GM18505 (cell line): ENCODE results near the gene PIEZO1.
"Not testable (repeated sequence)": the region's sequence is repeated elsewhere in the genome, so short reads cannot be mapped to it uniquely, and the experiment has no call there.

ENCODE experiments used
- ATAC-seq: cut with Tn5 transposase; IDR thresholded peaks from one replicate; pipeline ENCODE4 v1.9.1; 2021; ENCODE audit not compliant: unreplicated experiment
- POLR2A ChIP-seq: IDR thresholded peaks from 4 replicates; pipeline ENCODE4 v1.6.1; 2011; ENCODE audit warnings: borderline replicate concordance; ENCODE audit not compliant: insufficient read depth, insufficient read length; ENCODE audit errors: extremely low read depth

Gene PIEZO1

GRCh38 chr16:88677721-88678120 lies 107.3 kb downstream of the PIEZO1 start:
- no peak for ATAC-seq
- TF ChIP-seq POLR2A: no peak

GRCh38 chr16:88676502-88677242 lies 108.3 kb downstream of the PIEZO1 start:
- no peak for TF ChIP-seq POLR2A
- no peak for ATAC-seq

- no peak for ATAC-seq
- no peak for TF ChIP-seq POLR2A
Observed at GRCh38 chr16:88673716-88674379, 111.2 kb downstream of the PIEZO1 start.

- no peak for ATAC-seq
- TF ChIP-seq POLR2A: no peak
Observed at GRCh38 chr16:88672776-88673175, 112.2 kb downstream of the PIEZO1 start.

- no peak for TF ChIP-seq POLR2A
- no peak for ATAC-seq
Observed at GRCh38 chr16:88671806-88672205, 113.2 kb downstream of the PIEZO1 start.

GRCh38 chr16:88669980-88670379 lies 115.0 kb downstream of the PIEZO1 start:
- TF ChIP-seq POLR2A: no peak
- ATAC-seq: no peak

GRCh38 chr16:88669493-88669892 lies 115.5 kb downstream of the PIEZO1 start:
- not testable (repeated sequence) for ATAC-seq

GRCh38 chr16:88667461-88667860 lies 117.6 kb downstream of the PIEZO1 start:
- TF ChIP-seq POLR2A: no peak
- ATAC-seq: no peak

GRCh38 chr16:88665570-88665969 lies 119.5 kb downstream of the PIEZO1 start:
- ATAC-seq: no peak
- TF ChIP-seq POLR2A: no peak
